Osteocyte (in vitro differentiated cells): ENCODE data around the gene C2CD4C. TPM values are rescaled to one million over a fixed set of nuclear protein-coding genes. Genes with fewer than 3 reads are reported as not detected.

Experiments used
- DNase-seq: peaks from one replicate; pipeline ENCODE4 v3.0.0; 2021; ENCODE audit warnings: mixed read lengths; ENCODE audit not compliant: unreplicated experiment; ENCODE audit errors: extremely low spot score
- H3K27ac Mint-ChIP-seq: one replicate; pipeline ENCODE4 v1.8.0; 2021; ENCODE audit warnings: mild to moderate bottlenecking, mixed read lengths; ENCODE audit not compliant: unreplicated experiment
- H3K27me3 Mint-ChIP-seq: one replicate; pipeline ENCODE4 v1.8.0; 2021; ENCODE audit warnings: mixed read lengths; ENCODE audit not compliant: unreplicated experiment
- H3K36me3 Mint-ChIP-seq: one replicate; pipeline ENCODE4 v1.8.0; 2021; ENCODE audit warnings: mixed read lengths; ENCODE audit not compliant: unreplicated experiment
- H3K4me1 Mint-ChIP-seq: one replicate; pipeline ENCODE4 v1.8.0; 2021; ENCODE audit warnings: mixed read lengths; ENCODE audit not compliant: unreplicated experiment
- H3K4me3 Mint-ChIP-seq: one replicate; pipeline ENCODE4 v1.8.0; 2021; ENCODE audit warnings: mild to moderate bottlenecking, moderate library complexity, mixed read lengths; ENCODE audit not compliant: unreplicated experiment
- H3K9me3 Mint-ChIP-seq: one replicate; pipeline ENCODE4 v1.8.0; 2021; ENCODE audit warnings: mixed read lengths; ENCODE audit not compliant: unreplicated experiment
- total RNA-seq: library from RNA; stranded (reverse); gene quantifications from 2 replicates; pipeline ENCODE4 v1.2.1, GENCODE V29; 2021
- TF ChIP-seq, protein P1 (sequence below): fragments of 200-600 bp; sonication (generic); IDR thresholded peaks from 2 replicates; pipeline ENCODE4 v1.5.0; 2021; ENCODE audit warnings: antibody characterized with exemption, mild to moderate bottlenecking, moderate library complexity

The C2CD4C gene
- total RNA-seq, 1 donor from 2014 or later = 1.2 TPM

DNA sequence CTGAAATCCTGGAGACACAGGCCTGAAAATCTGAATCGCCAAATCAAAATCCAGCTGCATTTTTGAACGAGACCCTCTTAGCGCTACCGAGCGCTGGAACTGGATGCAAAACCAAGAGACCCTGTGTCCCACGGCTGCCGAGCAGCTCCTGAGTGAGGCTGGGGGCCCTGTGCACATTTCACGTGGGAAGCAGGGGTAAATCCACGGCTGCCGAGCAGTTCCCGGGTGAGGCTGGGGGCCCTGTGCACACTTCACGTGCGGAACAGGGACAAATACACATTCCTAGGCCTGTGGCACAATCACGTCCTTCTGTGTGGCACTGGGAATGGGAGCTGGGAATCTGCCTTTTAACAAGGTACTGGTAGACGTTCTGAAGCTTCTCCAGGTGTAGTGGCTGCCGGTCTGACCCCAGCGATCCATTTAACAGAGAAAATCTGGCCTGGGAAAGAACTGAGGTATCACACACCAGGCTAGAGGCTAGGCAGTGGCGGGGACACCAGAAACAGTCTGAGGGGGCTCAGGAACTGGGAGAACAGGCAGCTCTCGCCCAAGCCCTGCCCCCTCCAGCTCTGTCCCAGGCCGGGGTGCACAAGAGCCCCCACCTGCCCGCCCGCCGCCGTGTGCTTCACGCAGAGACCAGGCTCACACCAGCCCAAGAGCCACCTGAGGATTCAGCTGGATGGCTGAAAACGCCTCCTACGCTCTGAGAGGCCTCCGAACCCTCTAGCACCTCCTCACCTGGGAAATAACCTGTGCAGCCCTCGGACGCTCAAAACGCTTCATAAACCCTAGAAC, 11.0 kb upstream of the C2CD4C start:
- Mint-ChIP-seq H3K9me3 (no peaks in the 10 kb centered on the region), H3K4me1 (no peaks in the 10 kb centered on the region), H3K27ac (no peak overlapping the region), H3K36me3 (peaks cover 14% of the 10 kb centered on the region), H3K4me3 (no peak overlapping the region), H3K27me3 (no peaks in the 10 kb centered on the region)
- TF ChIP-seq, protein P1, sequence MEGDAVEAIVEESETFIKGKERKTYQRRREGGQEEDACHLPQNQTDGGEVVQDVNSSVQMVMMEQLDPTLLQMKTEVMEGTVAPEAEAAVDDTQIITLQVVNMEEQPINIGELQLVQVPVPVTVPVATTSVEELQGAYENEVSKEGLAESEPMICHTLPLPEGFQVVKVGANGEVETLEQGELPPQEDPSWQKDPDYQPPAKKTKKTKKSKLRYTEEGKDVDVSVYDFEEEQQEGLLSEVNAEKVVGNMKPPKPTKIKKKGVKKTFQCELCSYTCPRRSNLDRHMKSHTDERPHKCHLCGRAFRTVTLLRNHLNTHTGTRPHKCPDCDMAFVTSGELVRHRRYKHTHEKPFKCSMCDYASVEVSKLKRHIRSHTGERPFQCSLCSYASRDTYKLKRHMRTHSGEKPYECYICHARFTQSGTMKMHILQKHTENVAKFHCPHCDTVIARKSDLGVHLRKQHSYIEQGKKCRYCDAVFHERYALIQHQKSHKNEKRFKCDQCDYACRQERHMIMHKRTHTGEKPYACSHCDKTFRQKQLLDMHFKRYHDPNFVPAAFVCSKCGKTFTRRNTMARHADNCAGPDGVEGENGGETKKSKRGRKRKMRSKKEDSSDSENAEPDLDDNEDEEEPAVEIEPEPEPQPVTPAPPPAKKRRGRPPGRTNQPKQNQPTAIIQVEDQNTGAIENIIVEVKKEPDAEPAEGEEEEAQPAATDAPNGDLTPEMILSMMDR = no peak
- no peak for DNase-seq

DNA sequence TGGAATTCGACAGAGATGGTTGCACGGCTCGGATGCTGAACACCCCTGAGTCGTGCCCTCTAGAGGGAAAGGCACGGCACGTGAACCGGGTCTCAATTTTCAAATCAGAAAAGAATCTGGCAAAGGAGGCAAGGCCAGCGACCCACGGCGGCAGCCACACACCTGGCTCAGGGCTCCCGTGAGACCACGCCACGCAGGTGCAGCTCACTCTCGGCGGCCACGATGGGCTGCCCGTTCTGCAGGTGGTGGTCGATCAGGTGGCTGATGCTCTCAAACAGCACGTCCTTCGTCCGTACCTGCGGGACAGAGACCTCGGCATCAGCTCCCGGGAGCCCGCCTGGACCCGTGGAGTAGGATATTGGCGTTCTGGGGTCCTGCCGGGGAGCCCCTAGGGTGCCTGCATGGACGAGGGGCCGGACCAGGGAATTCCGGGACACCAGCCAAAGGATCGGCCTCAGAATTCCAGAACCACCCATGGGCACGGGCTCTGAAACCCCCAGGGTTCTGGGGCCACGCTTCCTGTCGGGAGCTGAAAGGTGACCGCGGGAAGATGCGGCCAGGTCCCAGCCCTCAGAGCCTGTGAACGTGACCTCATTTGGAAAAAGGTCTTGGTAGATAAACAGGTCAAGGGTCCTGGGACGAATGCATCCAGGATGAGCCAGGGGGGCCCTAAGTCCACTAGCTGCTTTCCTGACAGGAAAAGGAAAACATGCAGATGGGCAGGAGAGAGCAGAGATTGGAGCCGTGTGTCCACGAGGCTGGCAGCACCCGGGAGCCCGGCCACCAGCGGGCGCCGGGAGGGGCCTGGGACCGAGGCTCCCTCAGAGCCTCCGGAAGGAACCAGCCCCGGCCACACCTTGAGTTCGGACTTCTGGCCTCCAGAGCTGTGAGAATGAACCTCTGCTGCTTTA, 10.1 kb upstream of the C2CD4C start:
- TF ChIP-seq, protein P1 = no peak
- Mint-ChIP-seq H3K27me3 (no peaks in the 10 kb centered on the region), H3K36me3 (peaks cover 14% of the 10 kb centered on the region), H3K9me3 (no peaks in the 10 kb centered on the region), H3K27ac (no peak overlapping the region), H3K4me1 (no peaks in the 10 kb centered on the region), H3K4me3 (no peak overlapping the region)
- DNase-seq = no peak

DNA sequence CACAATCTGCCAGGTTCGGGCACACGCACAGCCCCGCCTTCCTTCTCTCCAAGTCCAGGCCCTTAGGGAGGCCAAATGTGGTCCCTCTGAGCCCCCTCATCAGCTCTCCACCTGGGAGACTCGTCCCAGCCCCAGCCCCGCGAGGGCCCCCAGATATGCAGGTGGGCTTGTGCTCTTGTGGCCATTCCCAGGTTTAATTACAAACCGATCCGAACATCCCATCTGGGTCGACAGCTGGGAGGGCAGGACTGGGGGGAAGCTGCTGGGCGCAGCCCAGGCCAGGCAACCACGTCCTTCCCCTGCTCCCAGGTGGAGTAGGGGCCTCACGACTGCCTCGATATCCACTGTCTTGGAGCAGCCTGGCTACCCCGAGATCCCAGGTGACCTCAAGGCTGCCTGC, 7.5 kb upstream of the C2CD4C start:
- no peaks in the 10 kb centered on the region for H3K9me3 Mint-ChIP-seq
- H3K27ac Mint-ChIP-seq = no peak overlapping the region
- DNase-seq = no peak
- no peak overlapping the region for H3K4me3 Mint-ChIP-seq
- no peaks in the 10 kb centered on the region for H3K4me1 Mint-ChIP-seq
- no peaks in the 10 kb centered on the region for H3K27me3 Mint-ChIP-seq
- peaks cover 14% of the 10 kb centered on the region for H3K36me3 Mint-ChIP-seq
- TF ChIP-seq, protein P1 = no peak

DNA sequence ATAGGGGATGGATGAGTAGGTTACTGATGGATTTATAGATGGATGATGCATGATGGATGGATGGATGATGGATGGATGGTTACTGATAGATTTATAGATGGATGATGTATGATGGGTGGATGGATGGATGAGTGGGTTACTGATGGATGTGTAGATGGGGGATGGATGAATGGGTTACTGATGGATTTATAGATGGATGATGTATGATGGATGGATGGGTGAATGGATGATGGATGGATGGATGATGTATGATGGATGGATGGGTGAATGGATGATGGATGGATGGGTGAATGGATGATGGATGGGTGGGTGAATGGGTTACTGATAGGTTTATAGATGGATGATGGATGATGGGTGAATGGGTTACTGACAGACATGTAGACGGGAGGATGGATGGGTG, 6.3 kb upstream of the C2CD4C start:
- Mint-ChIP-seq H3K4me1 (no peaks in the 10 kb centered on the region), H3K4me3 (no peak overlapping the region), H3K36me3 (peaks cover 8% of the 10 kb centered on the region), H3K27me3 (no peaks in the 10 kb centered on the region), H3K9me3 (no peaks in the 10 kb centered on the region), H3K27ac (no peak overlapping the region)
- no peak for DNase-seq
- TF ChIP-seq, protein P1 = no peak
